Lung (tissue), 12 donors: ENCODE results near the gene PFKL. TPM values are rescaled to one million over a fixed set of nuclear protein-coding genes. Genes with fewer than 3 reads are reported as not detected.

ENCODE experiments used
- ATAC-seq: fragments of 200-7000 bp; cut with Tn5 transposase; one replicate; pipeline ENCODE4 v1.9.1; 2020; ENCODE audit warnings: moderate number of reproducible peaks; ENCODE audit not compliant: insufficient read depth, low FRiP score
- DNase-seq, 3 donors: peaks; one replicate each; pipeline ENCODE4 v3.0.0-alpha.2; 2013 to 2017
- H3K27ac ChIP-seq, 2 donors: one replicate each; pipeline ENCODE4 v1.5.1; 2013; ENCODE audit warnings: mild to moderate bottlenecking in 2 of 2, moderate library complexity in 2 of 2, control low read depth in 1 of 2, inconsistent platforms in 1 of 2, low read depth in 1 of 2, low read length in 1 of 2
- H3K27me3 ChIP-seq, 3 donors: one replicate each; pipeline ENCODE4 v1.5.1; 2013; ENCODE audit warnings: low read length in 2 of 3; ENCODE audit not compliant: control insufficient read depth in 3 of 3, insufficient read depth in 3 of 3
- H3K36me3 ChIP-seq, 4 donors: one replicate each; pipeline ENCODE4 v1.5.1; 2013; ENCODE audit warnings: low read length in 4 of 4, mild to moderate bottlenecking in 1 of 4, moderate library complexity in 1 of 4; ENCODE audit not compliant: control insufficient read depth in 4 of 4, insufficient read depth in 4 of 4
- H3K4me1 ChIP-seq, 5 donors: one replicate each; pipeline ENCODE4 v1.5.1; 2013; ENCODE audit warnings: low read length in 5 of 5, mild to moderate bottlenecking in 2 of 5, moderate library complexity in 1 of 5; ENCODE audit not compliant: control insufficient read depth in 5 of 5, insufficient read depth in 5 of 5
- H3K4me3 ChIP-seq: one replicate; pipeline ENCODE4 v1.5.1; 2013; ENCODE audit warnings: mild to moderate bottlenecking, control low read depth, moderate library complexity
- H3K9ac ChIP-seq, 2 donors: one replicate each; pipeline ENCODE4 v1.5.1; 2013; ENCODE audit warnings: low read length in 2 of 2, control low read depth in 1 of 2; ENCODE audit not compliant: insufficient read depth in 1 of 2
- H3K9me3 ChIP-seq, 4 donors: one replicate each; pipeline ENCODE4 v1.5.1; 2013; ENCODE audit warnings: low read length in 3 of 4, mild to moderate bottlenecking in 1 of 4, moderate library complexity in 1 of 4; ENCODE audit not compliant: control insufficient read depth in 4 of 4, insufficient read depth in 3 of 4
- CTCF ChIP-seq: IDR thresholded peaks from 2 replicates; pipeline ENCODE4 v1.5.1; 2012; ENCODE audit warnings: mild to moderate bottlenecking; ENCODE audit errors: control extremely low read depth, extremely low read depth
- WGBS, 2 donors: extraction: QIAGEN DNeasy Blood & Tissue Kit; methylation state at CpG; one replicate each; pipeline ENCODE4 v1.1.7; 2013; 5-methylcytosine and 5-hydroxymethylcytosine counted together
- polyA plus RNA-seq, 2 donors: library from polyadenylated mRNA; stranded (reverse); fragments of 200-250 nt; gene quantifications; one replicate each; pipeline ENCODE4 v1.2.1, GENCODE V29; 2013
- total RNA-seq, 2 donors: library from RNA; depleted of rRNA in 1 of 2; stranded (reverse); fragments of >200 nt in 1 of 2; gene quantifications; one replicate each; pipeline ENCODE4 v1.2.1, GENCODE V29; 2014 to 2021
- donor health status: control.
- donor health status: control.
- donor health status: Bipolar disorder and iron deficiency.
- donor health status: healthy.
- donor health status: DM: yes; HTN: yes; CAD: no.

The PFKL gene
- total and polyA plus RNA-seq, 4 donors, result 63.4 to 129 (median 103) TPM

- no peak overlapping the region for H3K9ac ChIP-seq
- no peak for TF ChIP-seq CTCF
- no peak overlapping the region for H3K27ac ChIP-seq
- H3K36me3 ChIP-seq, result peaks cover 0 to 10% (median 0%) of the 10 kb centered on the region in 4 donors
- H3K9me3 ChIP-seq, result no peaks in the 10 kb centered on the region
- H3K27me3 ChIP-seq, result no peaks in the 10 kb centered on the region
- WGBS, 2 donors, result 69 to 78% methylated on average over 12 of the region's 12 CpGs
- DNase-seq (no peak), ATAC-seq (no peak)
- peaks cover 0 to 42% (median 36%) of the 10 kb centered on the region in 5 donors for H3K4me1 ChIP-seq
- no peak overlapping the region for H3K4me3 ChIP-seq
These were observed 3.7 kb downstream of the PFKL start for GRCh38 chr21:44303490-44303981.

- peak overlapping the region in 1 of 2 donors; percentile 4 for H3K27ac ChIP-seq
- peaks cover 0 to 40% (median 36%) of the 10 kb centered on the region in 5 donors for H3K4me1 ChIP-seq
- no peak overlapping the region for H3K9ac ChIP-seq
- no peak overlapping the region for H3K4me3 ChIP-seq
- 84 to 88% methylated on average over 16 of the region's 16 CpGs for WGBS, 2 donors
- no peak for TF ChIP-seq CTCF
- no peaks in the 10 kb centered on the region for H3K9me3 ChIP-seq
- no peaks in the 10 kb centered on the region for H3K27me3 ChIP-seq
- DNase-seq, result no peak
- H3K36me3 ChIP-seq, result peaks cover 0 to 10% (median 0%) of the 10 kb centered on the region in 4 donors
- no peak for ATAC-seq
These were observed 4.3 kb downstream of the PFKL start for GRCh38 chr21:44304011-44304616.

- peak; percentile 57 to 64 (median 58) for DNase-seq
- no peak for TF ChIP-seq CTCF
- peaks cover 0 to 13% (median 0%) of the 10 kb centered on the region in 4 donors for H3K36me3 ChIP-seq
- 63 to 68% methylated on average over 8 of the region's 8 CpGs for WGBS, 2 donors
- H3K9me3 ChIP-seq, result no peaks in the 10 kb centered on the region
- H3K9ac ChIP-seq, result no peak overlapping the region
- peaks cover 0 to 35% (median 33%) of the 10 kb centered on the region in 5 donors for H3K4me1 ChIP-seq
- H3K4me3 ChIP-seq, result no peak overlapping the region
- H3K27ac ChIP-seq, result peak overlapping the region in 1 of 2 donors; percentile 59
- H3K27me3 ChIP-seq, result no peaks in the 10 kb centered on the region
- ATAC-seq, result no peak
These were observed 5.0 kb downstream of the PFKL start for GRCh38 chr21:44304877-44305293.
